ENCODE results near the gene OPN1MW.
"Not testable (repeated sequence)": the region's sequence is repeated elsewhere in the genome, so short reads cannot be mapped to it uniquely, and the experiment has no call there.

OPN1MW gene

DNA sequence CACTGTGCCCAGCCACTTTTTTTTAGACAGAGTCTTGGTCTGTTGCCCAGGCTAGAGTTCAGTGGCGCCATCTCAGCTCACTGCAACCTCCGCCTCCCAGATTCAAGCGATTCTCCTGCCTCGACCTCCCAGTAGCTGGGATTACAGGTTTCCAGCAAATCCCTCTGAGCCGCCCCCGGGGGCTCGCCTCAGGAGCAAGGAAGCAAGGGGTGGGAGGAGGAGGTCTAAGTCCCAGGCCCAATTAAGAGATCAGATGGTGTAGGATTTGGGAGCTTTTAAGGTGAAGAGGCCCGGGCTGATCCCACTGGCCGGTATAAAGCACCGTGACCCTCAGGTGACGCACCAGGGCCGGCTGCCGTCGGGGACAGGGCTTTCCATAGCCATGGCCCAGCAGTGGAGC lies at the start of gene OPN1MW:
OPN1MW (plus strand) TSS at position 301 of the 400 bp plus-strand sequence; CDS start at position 383, 82 bp downstream.
- not testable (repeated sequence) for DNase-seq (ENCODE audit: low read depth in 2 of 2)

DNA sequence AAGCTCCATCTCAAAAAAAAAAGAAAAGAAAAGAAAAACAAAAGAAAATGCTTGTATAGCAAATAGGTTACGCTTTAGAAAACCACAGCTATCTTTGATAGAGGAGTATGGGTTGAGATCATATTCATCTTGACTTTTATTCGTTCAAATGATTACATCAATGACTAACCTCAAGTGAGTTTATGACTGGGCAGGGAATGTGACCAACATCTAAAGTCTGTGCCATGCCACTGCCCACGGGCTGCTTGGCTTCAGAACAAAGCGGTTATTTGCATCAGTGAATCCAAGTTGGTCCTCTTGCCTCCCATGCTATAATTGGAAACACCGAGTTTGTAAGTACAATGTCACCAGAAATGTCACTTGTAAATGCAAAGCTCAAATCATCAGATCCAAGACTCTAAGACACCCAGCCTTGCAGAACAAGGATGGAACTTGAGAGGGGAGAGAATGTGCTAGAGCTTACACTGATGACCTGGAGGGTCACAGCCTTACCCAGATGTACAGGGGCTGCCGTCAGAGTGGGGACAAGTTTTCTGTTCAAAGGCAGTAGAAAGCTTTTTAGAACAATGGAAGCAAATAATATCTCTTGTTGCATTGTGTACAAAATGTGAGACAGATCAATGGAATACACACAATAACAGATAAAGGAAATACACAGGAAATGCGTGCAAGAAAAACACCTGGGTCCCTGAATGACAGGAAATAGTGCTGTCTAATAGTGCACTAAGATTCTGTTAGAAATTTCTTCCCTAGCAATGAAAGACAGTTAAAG lies 46.8 kb upstream of the OPN1MW start:
- DNase-seq (ENCODE audit: low read depth in 2 of 2): no peak

DNA sequence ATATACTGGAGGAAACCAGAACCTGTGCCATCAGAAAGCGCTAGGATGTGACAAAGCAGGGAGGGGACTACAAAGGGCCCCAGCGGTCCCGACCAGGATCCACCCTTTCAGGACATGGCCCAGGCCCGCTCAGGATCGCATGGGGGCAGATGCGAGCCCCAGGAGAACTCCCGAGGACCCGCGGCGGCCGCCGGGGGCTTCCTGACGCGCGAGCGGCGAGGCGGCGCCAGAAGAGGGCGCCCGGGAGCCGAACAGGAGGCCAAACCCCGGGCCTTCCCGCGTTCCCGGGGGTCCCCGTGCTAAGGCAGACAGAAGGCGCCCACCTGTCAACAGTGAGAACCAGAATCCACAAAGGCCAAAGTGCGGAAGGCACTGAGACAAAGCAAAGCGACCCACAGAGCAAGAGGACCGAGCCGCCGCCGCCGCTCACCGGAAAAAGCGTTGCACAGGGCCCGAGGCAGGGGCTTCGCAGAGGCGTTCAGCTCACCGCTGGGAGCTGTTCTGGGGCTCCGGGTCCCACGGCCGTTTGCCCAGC lies 45.7 kb upstream of the OPN1MW start:
- DNase-seq (ENCODE audit: low read depth in 2 of 2): peak; percentile 15 to 61

GRCh38 chrX:154138857-154139256 lies 43.5 kb upstream of the OPN1MW start:
- no peak for DNase-seq (ENCODE audit: low read depth in 2 of 2)

DNA sequence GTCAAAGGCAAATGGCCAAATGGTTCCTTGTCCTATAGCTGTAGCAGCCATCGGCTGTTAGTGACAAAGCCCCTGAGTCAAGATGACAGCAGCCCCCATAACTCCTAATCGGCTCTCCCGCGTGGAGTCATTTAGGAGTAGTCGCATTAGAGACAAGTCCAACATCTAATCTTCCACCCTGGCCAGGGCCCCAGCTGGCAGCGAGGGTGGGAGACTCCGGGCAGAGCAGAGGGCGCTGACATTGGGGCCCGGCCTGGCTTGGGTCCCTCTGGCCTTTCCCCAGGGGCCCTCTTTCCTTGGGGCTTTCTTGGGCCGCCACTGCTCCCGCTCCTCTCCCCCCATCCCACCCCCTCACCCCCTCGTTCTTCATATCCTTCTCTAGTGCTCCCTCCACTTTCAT lies 42.2 kb upstream of the OPN1MW start:
- no peak for DNase-seq (ENCODE audit: low read depth in 2 of 2)

DNA sequence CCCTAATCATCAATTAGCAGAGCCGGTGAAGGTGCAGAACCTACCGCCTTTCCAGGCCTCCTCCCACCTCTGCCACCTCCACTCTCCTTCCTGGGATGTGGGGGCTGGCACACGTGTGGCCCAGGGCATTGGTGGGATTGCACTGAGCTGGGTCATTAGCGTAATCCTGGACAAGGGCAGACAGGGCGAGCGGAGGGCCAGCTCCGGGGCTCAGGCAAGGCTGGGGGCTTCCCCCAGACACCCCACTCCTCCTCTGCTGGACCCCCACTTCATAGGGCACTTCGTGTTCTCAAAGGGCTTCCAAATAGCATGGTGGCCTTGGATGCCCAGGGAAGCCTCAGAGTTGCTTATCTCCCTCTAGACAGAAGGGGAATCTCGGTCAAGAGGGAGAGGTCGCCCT lies 41.7 kb upstream of the OPN1MW start:
- no peak for DNase-seq (ENCODE audit: low read depth in 2 of 2)

GRCh38 chrX:154142386-154142785 lies 40.0 kb upstream of the OPN1MW start:
- no peak for DNase-seq (ENCODE audit: low read depth in 2 of 2)

DNA sequence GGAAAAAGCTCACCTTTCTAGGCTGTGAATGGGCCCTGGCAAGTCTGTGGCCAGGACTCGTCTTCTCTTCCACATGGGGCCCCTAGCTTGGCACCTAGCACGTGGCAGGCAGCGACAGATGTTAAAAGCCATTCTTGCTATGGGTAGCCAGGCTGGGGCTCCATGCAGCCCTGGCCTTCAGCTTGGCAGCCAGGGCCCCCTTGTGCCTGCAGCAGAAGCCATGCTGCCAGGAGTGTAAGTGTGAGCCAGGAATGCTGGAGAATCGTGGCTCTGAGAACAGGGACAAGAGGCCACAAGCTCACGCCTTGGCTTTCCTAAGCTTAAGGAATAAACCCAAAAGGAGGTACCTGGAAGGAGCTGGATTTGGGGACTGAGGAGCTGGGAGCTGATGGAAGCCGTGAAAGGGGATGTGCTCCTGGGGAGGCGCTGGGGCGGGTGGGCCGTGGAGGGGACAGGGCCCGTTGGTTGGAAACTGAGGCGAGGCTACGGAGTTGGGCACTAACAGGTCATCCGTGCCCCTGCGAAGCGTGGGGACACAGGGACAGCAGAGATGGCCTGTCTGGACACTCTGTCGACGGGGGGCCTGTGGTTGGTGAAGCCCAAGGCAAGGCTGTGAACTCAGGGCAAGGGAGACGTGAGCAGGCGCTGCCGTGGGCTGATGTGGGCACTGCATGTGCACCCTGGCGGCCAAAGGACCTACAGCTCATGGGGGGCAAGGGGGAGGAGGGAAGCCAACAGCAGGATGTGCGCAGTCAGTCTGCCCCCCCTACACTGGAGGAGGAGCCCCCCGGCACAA lies 39.2 kb upstream of the OPN1MW start:
- no peak for DNase-seq (ENCODE audit: low read depth in 2 of 2)

GRCh38 chrX:154144010-154144409 lies 38.4 kb upstream of the OPN1MW start, which contains the start of gene OPN1LW:
TSS of gene OPN1LW (plus strand) at chrX:154144243. CDS start at chrX:154144284, 41 bp downstream.
- DNase-seq (ENCODE audit: low read depth in 2 of 2): not testable (repeated sequence)

GRCh38 chrX:154151030-154151429 lies 31.4 kb upstream of the OPN1MW start:
- DNase-seq (ENCODE audit: low read depth in 2 of 2): not testable (repeated sequence)

DNA sequence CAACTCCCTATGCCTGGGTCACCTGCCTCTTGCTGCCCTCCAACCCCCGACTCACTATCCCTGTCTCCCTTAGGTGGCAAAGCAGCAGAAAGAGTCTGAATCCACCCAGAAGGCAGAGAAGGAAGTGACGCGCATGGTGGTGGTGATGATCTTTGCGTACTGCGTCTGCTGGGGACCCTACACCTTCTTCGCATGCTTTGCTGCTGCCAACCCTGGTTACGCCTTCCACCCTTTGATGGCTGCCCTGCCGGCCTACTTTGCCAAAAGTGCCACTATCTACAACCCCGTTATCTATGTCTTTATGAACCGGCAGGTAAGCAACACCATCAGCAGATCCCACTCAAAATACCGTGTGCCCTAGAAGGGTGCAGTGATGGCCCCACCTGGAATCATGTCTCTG lies 26.2 kb upstream of the OPN1MW start:
- not testable (repeated sequence) for DNase-seq (ENCODE audit: low read depth in 2 of 2)

GRCh38 chrX:154157207-154157606 lies 25.2 kb upstream of the OPN1MW start:
- DNase-seq (ENCODE audit: low read depth in 2 of 2): not testable (repeated sequence)

DNA sequence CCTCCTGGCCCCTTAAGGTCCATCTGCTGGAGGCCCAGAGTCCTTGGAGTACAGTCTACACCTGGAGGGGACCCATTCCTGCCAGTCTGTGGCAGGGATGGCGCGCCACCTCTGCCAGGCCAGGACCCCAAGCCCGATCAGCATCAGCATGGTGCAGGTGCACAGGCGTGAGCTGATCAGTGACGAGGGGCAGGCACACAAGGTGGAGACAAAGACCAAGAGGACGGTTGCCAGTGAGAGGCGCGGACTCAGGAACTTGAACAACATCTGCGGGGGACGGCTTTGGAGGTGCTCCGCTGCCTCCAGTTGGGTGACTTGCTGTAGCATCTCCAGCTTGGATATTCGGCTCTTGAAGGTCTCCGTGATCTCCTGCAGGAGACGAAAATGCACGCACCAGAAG lies 23.1 kb upstream of the OPN1MW start:
- not testable (repeated sequence) for DNase-seq (ENCODE audit: low read depth in 2 of 2)

DNA sequence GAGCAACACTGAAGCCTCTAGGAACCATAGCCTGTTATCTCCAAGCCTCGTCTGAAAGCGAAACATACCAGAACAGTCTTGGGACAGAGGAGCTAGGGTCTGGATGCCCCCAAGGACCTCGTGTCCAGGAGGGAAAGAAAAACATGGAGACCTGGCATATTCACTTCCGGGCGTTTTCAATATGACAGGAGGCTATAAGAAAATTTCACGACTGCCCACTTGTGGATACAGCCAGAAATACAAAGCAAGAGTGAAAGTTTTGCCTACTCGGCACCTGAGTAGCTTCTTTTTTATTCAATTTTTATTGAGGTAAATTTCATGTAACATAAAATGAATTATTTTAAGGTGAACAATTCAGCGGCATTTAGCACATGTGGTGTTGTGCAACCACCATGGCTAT lies 17.5 kb upstream of the OPN1MW start:
- DNase-seq (ENCODE audit: low read depth in 2 of 2): not testable (repeated sequence)

DNA sequence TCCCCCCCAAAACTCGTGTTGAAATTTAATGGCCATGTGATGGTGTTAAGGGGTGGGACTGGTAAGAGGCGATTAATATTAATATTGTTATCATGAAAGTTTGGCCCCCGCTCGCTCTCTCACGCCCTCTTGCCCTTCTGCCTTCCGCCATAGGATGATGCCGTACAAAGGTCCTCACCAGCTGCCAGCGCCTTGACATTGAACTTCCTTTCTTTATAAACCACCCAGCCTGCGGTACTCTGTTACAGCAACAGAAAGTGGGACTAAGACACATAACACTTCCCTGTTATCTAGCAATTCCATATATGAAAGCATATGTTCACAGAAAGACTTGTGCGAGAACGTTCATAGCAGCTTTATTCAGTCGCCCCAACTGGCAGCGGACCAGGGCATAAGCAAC lies 14.0 kb upstream of the OPN1MW start:
- DNase-seq (ENCODE audit: low read depth in 2 of 2): not testable (repeated sequence)

- DNase-seq (ENCODE audit: low read depth in 2 of 2): not testable (repeated sequence)
These were observed 9.9 kb upstream of the OPN1MW start for GRCh38 chrX:154172535-154172943.

GRCh38 chrX:154174356-154174755 lies 8.0 kb upstream of the OPN1MW start:
- not testable (repeated sequence) for DNase-seq (ENCODE audit: low read depth in 2 of 2)

GRCh38 chrX:154183794-154184193 lies 1.4 kb downstream of the OPN1MW start:
- not testable (repeated sequence) for DNase-seq (ENCODE audit: low read depth in 2 of 2)

DNA sequence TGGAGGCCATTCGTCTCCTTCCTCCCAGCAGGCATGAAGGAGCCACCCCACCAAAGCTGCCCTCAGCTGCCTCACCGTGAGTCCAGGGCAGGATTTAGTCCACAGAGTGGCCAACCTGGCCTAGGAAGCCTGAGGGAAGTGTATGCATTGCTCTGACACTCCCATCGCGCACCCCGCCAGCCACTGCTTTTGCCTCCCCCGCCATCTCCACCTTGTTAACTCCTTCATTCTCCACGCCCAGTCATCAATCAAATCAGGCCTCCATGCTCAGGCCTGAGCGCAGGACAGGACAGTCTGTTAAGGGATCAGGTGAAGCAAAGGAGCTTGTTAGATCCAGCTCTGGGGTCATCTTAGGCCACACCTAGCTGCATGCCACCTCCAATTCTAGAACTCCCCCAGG lies 10.4 kb downstream of the OPN1MW start:
- DNase-seq (ENCODE audit: low read depth in 2 of 2): not testable (repeated sequence)

GRCh38 chrX:154194316-154194715 lies 11.9 kb downstream of the OPN1MW start:
- not testable (repeated sequence) for DNase-seq (ENCODE audit: low read depth in 2 of 2)

GRCh38 chrX:154196466-154196865 lies 14.1 kb downstream of the OPN1MW start:
- not testable (repeated sequence) for DNase-seq (ENCODE audit: low read depth in 2 of 2)

- DNase-seq (ENCODE audit: low read depth in 2 of 2): not testable (repeated sequence)
These were observed 27.4 kb downstream of the OPN1MW start for GRCh38 chrX:154209670-154210418.

Measured in stimulated activated CD8-positive, alpha-beta memory T cell treated with anti-CD3 and anti-CD28 coated beads, Interleukin-7, amount 100 ng/mL, for 4 hours (primary cell).